GM19240 (cell line): ENCODE data around the gene TMEM53.

Source experiments
- DNase-seq: peaks from one replicate; pipeline ENCODE4 v3.0.0; 2011; ENCODE audit warnings: low spot score; ENCODE audit not compliant: insufficient read length

TMEM53 gene

DNA sequence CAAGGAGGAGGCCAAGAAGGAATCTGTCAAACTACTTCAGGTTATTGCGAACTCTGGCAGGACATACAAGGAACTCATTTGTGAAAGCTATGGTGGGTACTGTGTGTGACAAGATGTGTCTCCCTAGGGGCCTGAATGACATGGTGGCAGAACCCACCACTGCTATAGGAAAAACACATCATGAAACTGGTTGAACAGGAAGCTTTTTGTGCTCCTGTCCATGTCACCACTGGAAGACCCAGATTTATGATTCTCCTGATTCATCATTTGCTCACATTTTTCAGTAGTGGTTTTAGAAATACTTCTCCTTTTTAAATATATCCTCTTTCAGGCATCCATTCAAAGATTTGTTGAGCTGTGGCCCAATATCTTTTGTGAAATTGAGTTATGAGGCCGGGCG is 23.9 kb upstream of the TMEM53 start:
- DNase-seq: no peak

DNA sequence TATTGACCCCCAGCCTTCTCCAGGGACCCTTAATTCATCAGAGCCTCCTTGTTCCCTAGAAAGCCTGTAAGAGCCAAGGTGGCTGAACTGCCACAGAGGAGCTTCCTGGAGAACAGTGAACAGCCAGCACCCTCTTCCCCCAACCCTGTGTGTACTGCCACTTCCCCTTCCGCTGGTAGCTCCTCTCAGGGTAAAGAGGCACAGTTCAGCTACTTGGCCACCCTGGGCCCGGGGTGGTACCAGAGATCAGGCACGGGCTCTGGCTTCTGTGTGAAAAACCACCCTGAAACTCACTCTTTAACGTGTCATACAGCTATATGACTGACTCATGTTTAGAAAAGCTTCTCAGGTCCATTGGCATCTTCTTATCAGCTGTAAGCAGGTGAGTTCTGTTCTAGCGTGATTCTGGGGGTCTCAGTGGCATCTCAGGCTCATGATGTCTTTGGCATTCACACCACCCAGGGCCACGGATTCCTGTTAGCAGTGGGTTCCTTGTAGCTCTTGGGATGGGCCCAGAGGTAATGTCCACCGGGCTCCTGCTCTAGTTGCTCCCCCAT is 22.6 kb upstream of the TMEM53 start:
- DNase-seq: no peak

DNA sequence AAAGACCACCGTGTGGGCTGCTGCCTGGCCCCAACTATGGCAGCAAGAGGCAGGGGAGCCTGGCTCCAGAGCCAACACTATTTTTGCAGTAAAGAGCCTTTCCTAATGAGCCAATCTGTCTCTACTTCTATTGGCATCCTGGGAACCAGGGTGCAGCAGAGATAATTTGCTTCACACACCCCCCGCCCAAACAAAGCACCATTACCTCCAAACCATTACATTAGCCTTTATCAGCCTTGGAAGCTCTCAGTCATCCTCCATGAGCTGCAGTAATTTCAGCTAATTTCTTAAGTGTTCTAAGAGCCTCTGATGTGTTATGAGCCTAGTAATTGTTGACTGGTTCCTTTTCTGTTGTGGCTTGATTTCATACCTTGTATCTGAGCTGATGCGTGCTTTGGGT is 21.8 kb upstream of the TMEM53 start:
- DNase-seq: no peak

DNA sequence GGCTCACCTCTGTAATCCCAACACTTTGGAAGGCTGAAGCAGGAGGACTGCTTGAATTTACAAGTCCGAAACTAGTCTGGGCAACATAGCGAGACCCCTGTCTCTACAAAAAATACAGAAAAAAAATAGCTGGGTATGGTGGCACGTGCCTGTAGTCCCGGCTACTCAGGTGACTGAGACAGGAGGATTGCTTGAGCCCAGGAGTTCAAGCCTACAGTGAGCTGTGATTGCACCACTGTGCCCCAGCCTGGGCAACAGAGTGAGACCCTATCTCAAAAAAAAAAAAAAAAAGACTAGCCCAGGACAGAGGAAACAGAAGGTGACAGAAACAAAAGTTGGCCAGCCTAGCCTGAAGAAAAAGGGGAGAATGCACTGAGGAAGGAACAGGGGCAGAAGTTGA is 21.4 kb upstream of the TMEM53 start:
- DNase-seq: no peak

DNA sequence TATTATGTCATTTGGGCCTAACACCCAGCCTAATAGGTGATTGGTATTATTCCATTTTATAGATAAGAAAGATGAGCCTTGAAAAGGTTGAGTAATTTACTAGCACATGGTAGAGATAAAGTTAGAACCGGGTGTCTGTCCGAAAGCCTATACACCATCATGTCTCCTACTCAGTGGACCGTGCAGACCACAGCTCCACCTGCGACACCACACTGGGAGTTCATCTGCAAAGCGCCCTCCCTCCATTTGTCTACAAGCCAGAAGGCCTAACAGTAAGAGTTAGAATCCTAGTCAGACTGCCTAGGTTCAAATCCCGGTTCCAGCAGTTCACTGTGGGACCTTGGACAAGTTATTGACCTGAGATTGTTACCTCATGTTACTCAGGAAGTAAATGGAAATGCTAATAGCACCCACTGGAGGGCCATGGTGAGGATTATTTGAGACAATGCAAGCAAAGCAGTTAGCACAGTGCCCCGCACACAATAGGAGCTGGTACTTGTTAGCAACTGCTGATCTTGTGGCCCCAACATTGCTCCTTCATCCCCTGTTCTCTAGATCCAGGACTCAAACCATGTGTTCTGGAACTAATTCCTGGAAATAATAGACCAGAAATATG is 20.7 kb upstream of the TMEM53 start:
- DNase-seq: peak; percentile 50

DNA sequence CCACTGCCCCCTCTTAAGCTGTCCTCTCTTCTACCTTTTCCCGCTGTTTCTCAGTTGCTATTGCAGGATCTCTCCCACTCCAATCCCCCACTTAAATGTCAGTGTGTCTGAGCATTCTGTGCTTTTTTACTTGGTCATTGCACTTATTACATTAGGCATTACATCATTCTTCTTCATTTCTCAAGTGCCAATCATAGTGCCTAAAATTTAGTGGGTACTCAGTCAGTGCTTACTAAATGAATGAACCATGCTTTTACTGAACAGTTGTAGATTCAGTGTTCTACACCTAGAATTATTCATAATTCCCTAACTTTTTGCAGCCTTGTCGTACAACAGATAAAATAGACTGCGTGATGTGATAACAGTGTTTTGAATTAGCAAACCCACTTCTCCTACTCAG is 19.6 kb upstream of the TMEM53 start:
- no peak for DNase-seq

DNA sequence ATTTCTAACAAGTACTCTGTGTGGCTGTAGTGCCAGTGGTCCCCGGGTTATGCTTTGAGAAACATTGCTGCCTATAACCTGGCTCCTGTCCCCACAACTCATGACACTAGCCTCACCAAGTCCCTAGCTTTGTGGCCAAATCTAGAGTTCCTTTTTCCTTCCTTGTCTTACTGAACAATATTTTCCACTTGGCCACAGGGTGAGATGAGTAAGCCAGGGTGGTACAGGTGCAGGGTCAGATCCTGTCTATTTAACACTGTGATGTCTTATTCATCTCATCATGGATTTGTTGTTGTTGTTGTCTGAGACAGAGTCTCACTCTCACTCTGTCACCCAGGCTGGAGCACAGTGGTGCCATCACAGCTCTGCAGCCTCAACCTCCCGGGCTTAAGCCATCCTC is 18.9 kb upstream of the TMEM53 start:
- DNase-seq: no peak

DNA sequence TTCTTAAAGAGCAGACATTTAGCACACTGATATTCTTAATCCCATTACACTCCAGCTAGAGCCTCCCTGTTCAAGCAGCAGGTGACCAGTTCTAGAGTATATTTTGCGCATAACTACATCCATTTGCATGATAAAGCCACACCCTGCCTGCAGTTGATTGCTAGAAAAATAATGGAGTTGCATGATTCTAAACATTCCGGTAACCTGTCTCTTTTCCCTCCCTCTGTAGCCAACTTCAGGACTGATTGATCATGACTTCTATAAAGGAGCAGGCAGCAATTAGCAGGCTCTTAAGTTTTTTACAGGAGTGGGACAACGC is 15.1 kb upstream of the TMEM53 start:
- DNase-seq: no peak

DNA sequence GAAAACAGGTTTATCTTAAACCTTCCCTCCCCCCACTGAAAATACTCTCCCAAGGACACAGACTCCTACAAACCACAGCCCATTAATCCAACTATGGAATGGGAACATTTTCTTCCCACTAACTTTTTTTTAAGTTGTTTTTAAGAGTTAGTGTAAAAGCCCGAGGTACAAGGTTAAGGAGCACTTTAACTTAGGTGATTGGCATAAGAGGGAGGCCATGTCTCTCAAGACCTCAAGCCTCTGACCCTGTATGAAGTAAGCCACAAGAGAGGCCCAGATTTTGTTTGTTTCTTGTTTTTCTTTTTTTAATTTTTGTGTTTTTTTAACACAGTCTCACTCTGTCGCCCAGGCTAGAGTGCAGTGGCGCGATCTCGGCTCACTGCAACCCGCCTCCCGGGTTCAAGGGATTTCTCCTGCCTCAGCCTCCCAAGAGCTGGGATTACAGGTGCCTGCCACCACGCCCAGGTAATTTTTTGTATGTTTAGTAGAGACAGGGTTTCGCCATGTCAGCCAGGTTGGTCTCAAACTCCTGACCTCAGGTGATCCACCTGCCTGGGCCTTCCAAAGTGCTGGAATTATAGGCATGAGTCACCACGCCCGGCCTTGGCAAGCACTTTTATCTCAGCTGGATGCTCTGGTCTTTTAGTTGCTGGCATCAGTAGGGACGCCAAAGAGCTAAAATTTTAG is 14.6 kb upstream of the TMEM53 start:
- no peak for DNase-seq

DNA sequence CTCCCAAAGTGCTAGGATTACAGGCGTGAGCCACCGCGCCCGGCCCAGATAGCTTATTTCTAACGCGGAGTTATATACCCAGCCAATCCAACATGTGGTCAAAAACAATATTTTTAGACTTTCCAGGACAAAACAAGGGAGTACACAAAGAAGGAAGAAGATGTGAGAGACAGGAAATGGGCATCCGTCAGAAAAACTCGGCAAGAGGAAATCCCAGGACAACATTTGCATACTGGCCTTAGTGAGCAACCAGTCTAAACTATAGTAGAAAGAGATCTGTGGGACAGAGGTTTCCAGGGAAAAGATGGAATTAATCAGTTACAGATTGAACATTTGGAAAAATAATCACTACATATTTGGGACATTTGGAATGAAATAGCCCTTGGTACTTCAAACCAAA is 11.6 kb upstream of the TMEM53 start:
- DNase-seq: no peak

DNA sequence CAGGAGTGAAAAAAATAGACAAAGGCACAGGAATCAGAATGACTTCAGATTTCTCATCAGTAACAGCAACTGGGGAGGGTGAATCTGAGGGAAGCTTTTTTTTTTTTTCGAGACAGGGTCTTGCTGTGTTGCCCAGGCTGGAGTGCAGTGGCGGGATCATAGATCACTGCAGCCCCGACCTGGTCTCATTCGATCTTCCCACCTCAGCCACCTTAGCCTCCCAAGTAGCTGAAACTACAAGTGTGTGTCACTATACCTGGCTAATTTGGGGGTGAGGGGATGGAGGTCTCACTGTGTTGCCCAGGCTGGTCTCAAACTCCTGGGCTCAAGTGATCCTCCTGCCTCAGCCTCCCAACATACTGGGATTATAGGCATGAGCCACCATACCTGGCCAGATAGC is 10.9 kb upstream of the TMEM53 start:
- DNase-seq: no peak

DNA sequence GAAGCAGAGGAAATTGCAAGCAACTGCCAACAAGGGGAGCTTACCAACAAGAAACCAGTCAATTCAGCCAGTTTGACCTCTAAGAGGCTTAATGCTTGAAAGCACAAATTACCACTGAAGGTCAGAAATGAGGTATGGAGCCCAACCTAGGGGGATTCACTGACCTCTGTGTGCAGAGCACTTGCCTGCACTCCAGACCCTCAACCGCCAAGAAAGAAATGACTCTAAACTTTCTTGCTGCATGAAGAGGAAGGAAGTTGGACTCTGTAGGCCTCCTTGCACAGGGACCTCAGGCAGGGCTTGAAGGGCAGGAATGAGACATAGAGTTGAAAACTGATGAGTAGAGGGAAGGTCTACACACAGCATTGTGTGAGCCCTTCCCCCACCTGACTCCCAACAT is 10.2 kb upstream of the TMEM53 start:
- peak; percentile 55 for DNase-seq

DNA sequence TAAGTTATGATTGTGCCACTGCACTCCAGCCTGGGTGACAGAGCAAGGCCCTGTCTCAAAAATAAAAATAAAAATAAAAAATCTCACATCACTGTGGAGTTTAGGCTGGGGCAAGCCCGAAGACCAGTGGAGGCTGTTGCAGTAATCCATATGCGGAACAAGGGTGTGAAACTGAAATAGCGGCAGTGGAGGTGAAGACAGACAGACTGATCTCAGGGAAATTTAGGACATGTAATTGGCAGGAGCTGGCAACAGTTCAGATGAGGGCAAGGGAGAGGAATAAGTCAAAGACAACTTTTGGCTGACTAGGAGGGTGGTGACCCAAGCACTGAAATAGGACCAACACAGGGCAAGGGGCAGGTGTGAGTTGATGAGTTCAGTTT is 8.6 kb upstream of the TMEM53 start:
- DNase-seq: no peak

DNA sequence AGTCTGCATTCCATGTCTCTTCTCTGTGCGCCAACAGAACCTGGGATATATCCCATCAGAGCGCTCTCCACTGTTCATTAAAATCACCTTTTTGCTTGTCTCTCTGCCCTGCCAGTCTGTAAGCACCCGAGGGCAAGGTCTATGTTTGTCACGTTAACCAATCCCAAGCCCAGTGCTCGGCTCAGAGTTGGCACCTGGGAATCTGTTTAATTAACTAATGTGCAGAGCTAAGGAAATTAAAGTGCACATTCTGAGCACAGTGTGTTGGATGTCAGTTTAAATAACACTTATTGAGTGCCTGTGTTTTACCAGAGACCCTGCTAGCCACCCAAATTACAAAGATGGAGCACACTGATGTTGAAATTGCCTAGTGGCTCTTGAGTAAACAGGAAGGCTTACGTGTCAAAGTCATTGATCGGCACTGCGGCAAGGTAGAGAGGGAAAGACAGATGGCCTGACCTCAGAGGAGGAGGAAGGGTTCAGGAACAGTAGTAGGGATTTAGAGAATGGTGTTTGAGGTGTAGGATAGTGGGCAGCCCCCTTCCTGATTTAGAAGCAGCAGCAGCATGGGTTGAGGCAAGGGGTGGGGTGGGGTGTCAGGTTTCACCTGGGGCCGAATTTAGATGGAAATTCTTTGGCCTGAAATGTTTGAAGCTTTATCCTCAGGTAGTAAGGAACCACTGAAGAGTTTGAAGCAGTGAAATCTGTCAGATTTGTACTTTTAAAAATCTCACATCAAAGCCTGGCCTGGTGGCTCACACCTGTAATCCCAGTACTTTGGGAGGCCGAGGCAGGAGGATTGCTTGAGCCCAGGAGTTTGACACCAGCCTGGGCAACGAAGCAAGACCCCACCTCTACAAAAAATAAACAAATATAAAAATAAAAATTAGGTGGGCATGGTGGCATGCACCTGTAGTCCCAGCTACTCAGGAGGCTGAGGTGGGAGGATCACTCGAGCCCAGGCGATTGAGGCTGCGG is 7.9 kb upstream of the TMEM53 start:
- DNase-seq: no peak

DNA sequence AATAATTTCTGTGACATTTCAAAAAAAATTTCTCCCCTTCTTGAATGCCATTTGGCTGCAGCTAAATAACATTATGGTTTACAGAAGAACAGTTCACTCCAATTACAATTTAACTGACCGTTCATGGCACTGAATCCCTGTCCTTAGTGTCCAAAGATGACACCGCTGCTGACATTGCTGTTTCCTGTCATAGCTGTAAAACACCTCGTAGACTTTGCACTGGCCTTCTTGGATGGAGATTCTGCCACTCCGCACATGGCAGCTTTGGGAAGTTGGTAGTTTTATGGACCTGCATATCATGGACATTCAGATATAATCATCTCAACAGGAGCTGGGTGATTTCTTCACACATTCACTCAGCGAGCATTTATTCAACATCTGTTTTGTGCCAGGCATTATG is 5.2 kb upstream of the TMEM53 start:
- DNase-seq: no peak

DNA sequence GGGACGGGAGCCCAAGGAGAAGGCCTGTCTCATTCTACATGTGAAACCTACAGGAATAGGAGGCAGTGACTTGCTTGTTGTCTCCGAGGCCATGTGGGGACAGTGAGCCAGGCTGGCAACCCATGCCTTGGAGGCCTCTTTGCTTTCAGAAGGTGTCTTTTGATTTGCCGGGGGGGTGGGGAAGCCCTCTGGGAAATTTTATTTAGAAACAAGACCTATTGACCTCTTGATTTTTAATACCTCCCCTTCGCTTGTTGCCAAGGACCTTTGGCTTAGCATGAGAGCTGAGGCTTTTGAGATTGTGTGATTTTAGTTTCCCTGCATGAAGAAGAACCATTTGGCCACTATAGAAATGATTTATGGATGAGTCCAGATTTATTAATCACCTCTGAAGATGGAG is 4.3 kb upstream of the TMEM53 start:
- DNase-seq: no peak

DNA sequence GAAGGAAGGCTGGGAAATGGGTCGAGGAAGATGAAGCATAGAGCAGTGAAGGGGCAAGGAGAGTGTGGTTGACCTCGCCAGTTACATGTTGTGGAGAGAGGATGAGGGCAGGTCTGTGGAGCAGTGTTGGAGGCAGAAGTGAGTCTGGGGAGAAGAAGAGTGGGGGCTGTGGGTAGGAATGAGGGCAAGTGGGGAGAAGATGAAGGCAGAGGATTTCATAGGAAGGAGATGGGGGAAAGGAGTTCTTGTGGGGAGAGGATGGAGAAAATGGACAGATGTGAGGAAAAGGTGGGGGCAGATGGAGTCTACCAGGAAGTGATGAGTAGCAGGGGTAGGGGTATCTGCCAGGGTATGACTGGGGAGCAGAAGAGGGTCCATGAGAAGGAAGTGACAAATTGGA is 3.8 kb upstream of the TMEM53 start:
- DNase-seq: no peak

DNA sequence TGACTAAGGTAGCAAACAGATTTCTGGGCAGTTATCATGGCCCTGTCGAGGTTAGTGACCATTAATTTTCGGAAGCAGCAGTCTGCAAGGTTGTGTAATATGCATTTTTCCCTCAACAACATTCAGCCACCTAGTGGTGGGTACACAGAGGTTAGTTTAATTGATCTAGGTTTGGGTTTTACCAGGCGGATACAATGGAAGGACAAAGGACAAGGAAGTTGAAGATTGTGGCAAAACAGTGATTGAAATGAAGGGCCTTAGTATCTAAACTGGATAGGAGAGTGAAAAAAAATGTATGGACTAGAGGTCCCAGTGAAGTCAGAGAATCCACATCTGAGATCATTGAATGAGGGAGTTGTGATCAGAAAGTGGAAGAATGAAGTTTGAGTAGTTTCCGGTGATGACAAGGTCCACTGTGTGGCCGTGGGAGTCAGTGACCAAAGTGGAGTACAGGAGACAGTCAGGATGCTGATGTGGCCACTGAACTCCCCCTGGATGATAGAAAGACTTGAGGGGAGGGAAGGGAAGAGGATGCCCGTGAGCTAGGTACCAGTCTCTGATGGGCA is 3.0 kb upstream of the TMEM53 start:
- no peak for DNase-seq

DNA sequence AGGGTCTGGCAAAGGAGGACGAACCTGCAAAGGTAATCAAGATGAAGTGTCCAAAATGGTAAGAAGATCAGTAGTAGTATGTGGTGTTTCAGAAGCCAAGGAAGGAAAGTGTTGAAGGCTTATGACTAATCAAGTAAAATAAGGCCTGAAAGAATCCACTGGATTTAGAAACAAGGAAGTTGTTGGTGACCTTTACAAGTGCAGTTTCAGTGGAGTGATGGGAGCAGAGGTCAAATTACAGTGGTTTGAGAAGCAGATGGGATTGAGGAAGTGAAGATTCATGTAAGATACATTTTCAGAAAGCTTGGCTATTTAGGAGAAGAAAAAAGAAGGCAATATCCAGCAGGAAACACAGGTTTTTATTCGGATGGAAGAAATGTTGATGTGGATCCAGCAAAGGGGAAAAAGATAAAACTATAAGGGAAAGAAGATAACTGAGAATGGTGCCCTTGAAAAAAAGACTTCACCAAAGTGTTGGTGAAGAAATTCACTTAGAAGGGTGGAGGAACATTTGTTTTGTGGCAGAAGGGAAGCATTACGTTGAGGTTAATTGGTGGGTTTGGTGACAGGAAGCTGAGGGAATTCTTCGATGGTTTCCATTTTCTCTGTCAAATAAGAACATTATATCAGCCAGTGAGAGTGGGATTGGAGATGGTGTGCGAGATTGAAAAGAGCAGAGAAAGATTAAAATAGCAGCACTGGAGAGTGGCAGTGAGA is 2.4 kb upstream of the TMEM53 start:
- no peak for DNase-seq

DNA sequence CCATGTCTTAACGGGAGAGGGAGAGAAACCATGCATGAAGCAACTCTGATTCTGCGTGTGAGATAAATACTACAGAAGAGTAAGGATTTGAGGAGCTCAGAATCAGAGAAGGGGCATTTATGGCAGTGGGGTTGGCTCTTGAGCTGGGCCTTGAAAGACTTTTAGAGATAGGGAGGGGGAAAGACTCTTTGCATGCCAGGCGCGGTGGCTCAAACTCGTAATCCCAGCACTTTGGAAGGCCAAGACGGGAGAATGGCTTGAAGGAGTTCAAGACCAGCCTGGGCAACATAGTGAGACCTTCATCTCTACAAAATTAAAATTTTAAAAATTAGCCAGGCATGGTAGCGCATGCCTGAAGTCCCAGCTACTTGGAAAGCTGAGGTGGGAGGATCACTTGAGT is 905 bp upstream of the TMEM53 start:
- DNase-seq: no peak

DNA sequence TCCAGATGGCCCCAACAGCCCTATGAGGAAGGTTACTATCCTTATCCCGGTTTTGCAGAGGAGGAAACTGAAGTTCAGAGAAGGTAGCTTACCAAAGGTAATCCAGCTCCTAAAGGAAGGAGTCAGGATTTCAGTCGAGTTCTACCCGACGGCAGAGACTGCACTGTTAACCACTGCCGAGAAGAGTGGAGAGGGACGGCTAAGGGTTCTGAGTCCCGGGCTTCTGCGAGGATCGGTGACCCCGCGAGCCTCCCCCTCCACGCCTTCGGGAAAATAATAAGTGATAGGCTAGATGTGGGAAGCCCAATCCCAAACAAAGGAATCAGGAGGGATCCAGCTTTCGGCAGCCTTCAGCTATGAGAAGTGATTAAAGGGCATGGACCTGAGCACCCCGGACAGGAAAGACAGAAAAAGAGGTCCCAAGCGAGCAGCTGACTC is 587 bp downstream of the TMEM53 start:
- no peak for DNase-seq
